SK-N-SH treated with all-trans-retinoic acid at 6 μM for 48 hours (cell line): Measurements from ENCODE around the gene DPY19L2.
"Not testable (repeated sequence)": the region's sequence is repeated elsewhere in the genome, so short reads cannot be mapped to it uniquely, and the experiment has no call there.

Experiments used
- CSRNP3 ChIP-seq: fragments of 250-450 bp; sonication (Bioruptor Pico); IDR thresholded peaks from 2 replicates; pipeline ENCODE4 v1.5.1; 2021; ENCODE audit warnings: mild to moderate bottlenecking, moderate library complexity
- GLIS3 ChIP-seq: fragments of 250-450 bp; sonication (Bioruptor Pico); IDR thresholded peaks from 2 replicates; pipeline ENCODE4 v1.5.0; 2020; ENCODE audit warnings: mild to moderate bottlenecking, moderate library complexity
- ISL1 ChIP-seq: fragments of 250-450 bp; sonication (Bioruptor Pico); IDR thresholded peaks from 2 replicates; pipeline ENCODE4 v2.1.2; 2022; ENCODE audit warnings: mild to moderate bottlenecking, moderate library complexity
- ZFP30 ChIP-seq: fragments of 450-650 bp; formaldehyde crosslinking; IDR thresholded peaks from 2 replicates; pipeline ENCODE4 v1.5.0; 2022; ENCODE audit warnings: mild to moderate bottlenecking, moderate library complexity
- TF ChIP-seq, protein P1 (sequence below): fragments of 250-450 bp; sonication (Bioruptor Pico); IDR thresholded peaks from 2 replicates; pipeline ENCODE4 v1.8.0; 2020; ENCODE audit warnings: mild to moderate bottlenecking, moderate library complexity, borderline replicate concordance

GRCh38 chr12:63611285-63611684 is 57.0 kb downstream of the DPY19L2 start:
- TF ChIP-seq, protein P1, sequence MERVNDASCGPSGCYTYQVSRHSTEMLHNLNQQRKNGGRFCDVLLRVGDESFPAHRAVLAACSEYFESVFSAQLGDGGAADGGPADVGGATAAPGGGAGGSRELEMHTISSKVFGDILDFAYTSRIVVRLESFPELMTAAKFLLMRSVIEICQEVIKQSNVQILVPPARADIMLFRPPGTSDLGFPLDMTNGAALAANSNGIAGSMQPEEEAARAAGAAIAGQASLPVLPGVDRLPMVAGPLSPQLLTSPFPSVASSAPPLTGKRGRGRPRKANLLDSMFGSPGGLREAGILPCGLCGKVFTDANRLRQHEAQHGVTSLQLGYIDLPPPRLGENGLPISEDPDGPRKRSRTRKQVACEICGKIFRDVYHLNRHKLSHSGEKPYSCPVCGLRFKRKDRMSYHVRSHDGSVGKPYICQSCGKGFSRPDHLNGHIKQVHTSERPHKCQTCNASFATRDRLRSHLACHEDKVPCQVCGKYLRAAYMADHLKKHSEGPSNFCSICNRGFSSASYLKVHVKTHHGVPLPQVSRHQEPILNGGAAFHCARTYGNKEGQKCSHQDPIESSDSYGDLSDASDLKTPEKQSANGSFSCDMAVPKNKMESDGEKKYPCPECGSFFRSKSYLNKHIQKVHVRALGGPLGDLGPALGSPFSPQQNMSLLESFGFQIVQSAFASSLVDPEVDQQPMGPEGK (CRISPR knock-in tag): not testable (repeated sequence)
- not testable (repeated sequence) for TF ChIP-seq CSRNP3; ZFP30 (CRISPR knock-in tag); ISL1 (CRISPR knock-in tag); GLIS3 (CRISPR knock-in tag)
